Measurements from ENCODE around the gene SCN5A. TPM values are rescaled to one million over a fixed set of nuclear protein-coding genes. Genes with fewer than 3 reads are reported as not detected.

Gene SCN5A
- total and polyA plus RNA-seq, 2 experiments from 2014 or later: 10.2 to 10.6 TPM

- peaks cover 6% of the 10 kb centered on the region; the same call in 1 of the 2 replicates for H3K4me1 ChIP-seq (ENCODE audit: insufficient read depth)
- ATAC-seq (no peak), DNase-seq (ENCODE audit: low spot score) (no peak)
- no peaks in the 10 kb centered on the region for H3F3A ChIP-seq (replicated peaks; ENCODE audit: low read depth)
- no peak overlapping the region for H3K4me3 Mint-ChIP-seq
- peaks cover 12% of the 10 kb centered on the region for H3K27me3 Mint-ChIP-seq (ENCODE audit: insufficient read depth, low read depth, poor library complexity)
- peaks cover 26% of the 10 kb centered on the region for H3K4me1 Mint-ChIP-seq
- peaks cover 26% of the 10 kb centered on the region for H3K36me3 Mint-ChIP-seq (ENCODE audit: low read depth)
- no peaks in the 10 kb centered on the region for H3K36me3 ChIP-seq (ENCODE audit: insufficient read depth)
- H2AFZ ChIP-seq: no peak overlapping the region
- H3K9me3 Mint-ChIP-seq: peaks cover 16% of the 10 kb centered on the region
- H3K79me2 ChIP-seq (replicated peaks; ENCODE audit: insufficient read depth): no peaks in the 10 kb centered on the region
- H4K20me1 ChIP-seq (replicated peaks; ENCODE audit: insufficient read depth): no peaks in the 10 kb centered on the region; the same call in 1 of the 2 replicates
- no peaks in the 10 kb centered on the region for H3K27me3 ChIP-seq (ENCODE audit: insufficient read depth)
- H3K4me2 ChIP-seq: no peak overlapping the region
- H3K27ac Mint-ChIP-seq: no peak overlapping the region
- no peak overlapping the region for H3K4me3 ChIP-seq
- no peak overlapping the region for H3K27ac ChIP-seq (ENCODE audit: low read depth)
- TF ChIP-seq ZNF462 (CRISPR knock-in tag; IDR thresholded peaks at IDR 0.05) (no peak), EZH2 (IDR thresholded peaks at IDR 0.05; ENCODE audit: low read depth, unreplicated experiment) (no peak), REST (IDR thresholded peaks at IDR 0.05; ENCODE audit: unreplicated experiment) (no peak), CREB1 (CRISPR knock-in tag; IDR thresholded peaks at IDR 0.05; ENCODE audit: low read depth) (no peak), ETS1 (IDR thresholded peaks at IDR 0.05) (no peak), ZNF114 (CRISPR knock-in tag; IDR thresholded peaks at IDR 0.05) (no peak), EZH2phosphoT487 (IDR thresholded peaks at IDR 0.05; ENCODE audit: unreplicated experiment) (no peak), ZNF331 (CRISPR knock-in tag; IDR thresholded peaks at IDR 0.05; ENCODE audit: low read depth) (no peak), NANOG (IDR thresholded peaks at IDR 0.05; ENCODE audit: borderline replicate concordance) (no peak), POLR2AphosphoS5 (IDR thresholded peaks at IDR 0.05; ENCODE audit: low read depth) (no peak), JUNB (IDR thresholded peaks at IDR 0.05; ENCODE audit: unreplicated experiment) (no peak), CTCF (conservative IDR thresholded peaks at IDR 0.05; ENCODE audit: low read depth in 2 of 2) (no peak), STAT1 (IDR thresholded peaks at IDR 0.05; ENCODE audit: unreplicated experiment) (no peak)
- peaks cover 14% of the 10 kb centered on the region; the same call in 1 of the 2 replicates for H3K9me2 ChIP-seq (ENCODE audit: insufficient read depth)
Measured at GRCh38 chr3:38533285-38533976, 116.1 kb downstream of the SCN5A start.
